HG02759 (cell line): ENCODE data around the gene DNM1.

Experiments
- ATAC-seq: cut with Tn5 transposase; IDR thresholded peaks from one replicate; pipeline ENCODE4 v1.9.1; 2021; ENCODE audit warnings: mild to moderate bottlenecking, moderate library complexity; ENCODE audit not compliant: unreplicated experiment

Gene DNM1

DNA sequence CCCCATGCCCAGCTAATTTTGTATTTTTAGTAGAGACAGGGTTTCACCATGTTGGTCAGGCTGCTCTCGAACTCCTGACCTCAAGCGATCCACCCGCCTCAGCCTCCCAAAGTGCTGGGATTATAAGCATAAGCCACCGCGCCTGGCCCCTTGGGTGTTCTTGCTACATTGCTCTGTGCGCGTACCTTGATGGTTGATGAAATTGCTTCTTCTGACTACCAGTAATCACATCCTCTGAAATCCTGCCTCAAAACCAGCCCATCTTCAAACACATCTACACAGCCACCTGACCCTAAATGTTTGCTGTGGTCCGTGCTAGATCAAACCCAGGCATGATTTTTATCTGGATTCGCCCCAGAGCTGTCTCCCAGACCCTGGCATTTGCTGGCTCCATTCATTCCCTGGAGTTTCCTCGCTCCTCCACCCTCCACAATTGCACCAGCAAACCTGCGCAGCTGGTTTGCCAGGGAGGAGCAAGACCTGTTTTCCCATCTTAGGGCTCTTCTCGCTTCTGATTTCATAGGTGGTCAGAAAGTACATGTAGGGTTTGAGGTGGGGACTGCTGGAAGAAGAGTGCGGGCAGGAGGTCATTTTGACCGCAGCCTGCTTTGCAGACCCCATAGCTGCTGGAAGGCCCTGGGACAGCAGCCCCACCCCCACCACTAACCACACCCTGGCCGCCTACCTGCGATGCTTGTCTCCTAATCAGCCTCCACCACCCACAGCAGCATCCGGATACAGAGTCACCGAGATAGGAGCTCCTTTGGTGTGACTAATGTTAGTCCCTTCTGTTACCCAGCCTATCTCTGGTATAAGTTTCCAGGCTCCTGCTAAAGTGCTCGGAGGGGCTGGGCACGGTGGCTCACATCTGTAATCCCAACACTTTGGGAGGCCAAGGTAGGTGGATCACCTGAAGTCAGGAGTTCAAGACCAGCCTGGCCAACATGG lies 95.6 kb downstream of the DNM1 start:
- ATAC-seq, result no peak

- ATAC-seq, result no peak
These were observed 101.2 kb downstream of the DNM1 start for GRCh38 chr9:128304136-128304970.
